K562 (cell line): Measurements from ENCODE around the gene PTGR1. TPM values are rescaled to one million over a fixed set of nuclear protein-coding genes. Genes with fewer than 3 reads are reported as not detected.

Experiments
- ATF2 ChIP-seq: sonication (generic); formaldehyde crosslinking; IDR thresholded peaks from 2 replicates; pipeline ENCODE4 v1.8.1; 2022; ENCODE audit warnings: missing genetic modification reagents
- DMBX1 ChIP-seq: fragments of 250-450 bp; sonication (Bioruptor Pico); IDR thresholded peaks from 2 replicates; pipeline ENCODE4 v1.8.0; 2022; ENCODE audit warnings: inconsistent platforms, mild to moderate bottlenecking, moderate library complexity, borderline replicate concordance
- E2F4 ChIP-seq: sonication (generic); formaldehyde crosslinking; IDR thresholded peaks from 2 replicates; pipeline ENCODE4 v1.8.0; 2022; ENCODE audit warnings: mild to moderate bottlenecking, low read depth, missing genetic modification reagents
- ELF2 ChIP-seq: fragments of 250-450 bp; sonication (Bioruptor Pico); IDR thresholded peaks from 2 replicates; pipeline ENCODE4 v1.5.0; 2021; ENCODE audit warnings: mild to moderate bottlenecking
- ESRRA ChIP-seq: fragments of 450-650 bp; IDR thresholded peaks from 2 replicates; pipeline ENCODE4 v1.6.1; 2014; ENCODE audit warnings: low read depth, mild to moderate bottlenecking, moderate library complexity, borderline replicate concordance
- FOS ChIP-seq: IDR thresholded peaks from 3 replicates; pipeline ENCODE4 v1.6.1; 2011; ENCODE audit not compliant: insufficient read length; ENCODE audit errors: extremely low read depth
- FOXK2 ChIP-seq, 2 experiments: fragments of 450-650 bp; IDR thresholded peaks in 1 of 2; conservative IDR thresholded peaks in 1 of 2; 2 replicates each; pipeline ENCODE4 v1.6.1; 2016; ENCODE audit warnings: low read depth in 2 of 2, mild to moderate bottlenecking in 1 of 2
- FOXP1 ChIP-seq: sonication (generic); formaldehyde crosslinking; IDR thresholded peaks from 2 replicates; pipeline ENCODE4 v1.8.0; 2022; ENCODE audit warnings: mild to moderate bottlenecking, missing genetic modification reagents
- KLF10 ChIP-seq: fragments of 250-450 bp; sonication (Bioruptor Pico); IDR thresholded peaks from 2 replicates; pipeline ENCODE4 v1.6.1; 2021; ENCODE audit warnings: matching md5 sums
- OTX1 ChIP-seq: fragments of 450-650 bp; formaldehyde crosslinking; IDR thresholded peaks from 2 replicates; pipeline ENCODE4 v1.4.0; 2022; ENCODE audit warnings: mild to moderate bottlenecking
- RBM25 ChIP-seq: fragments of 200-400 bp; formaldehyde crosslinking; IDR thresholded peaks from 2 replicates; pipeline ENCODE4 v1.6.1; 2018; ENCODE audit warnings: low read length, low read depth, moderate library complexity; ENCODE audit not compliant: severe bottlenecking
- TCFL5 ChIP-seq: fragments of 250-450 bp; sonication (Bioruptor Pico); conservative IDR thresholded peaks from 2 replicates; pipeline ENCODE4 v1.6.1; 2021; ENCODE audit warnings: mild to moderate bottlenecking, moderate library complexity, matching md5 sums
- XRCC5 ChIP-seq: fragments of 200-400 bp; formaldehyde crosslinking; IDR thresholded peaks from 2 replicates; pipeline ENCODE4 v1.6.1; 2017; ENCODE audit warnings: low read depth, mild to moderate bottlenecking, low read length
- ZKSCAN3 ChIP-seq: fragments of 250-450 bp; sonication (Bioruptor Pico); IDR thresholded peaks from 2 replicates; pipeline ENCODE4 v1.4.0; 2020
- ZNF217 ChIP-seq: sonication (generic); formaldehyde crosslinking; IDR thresholded peaks from 2 replicates; pipeline ENCODE4 v1.8.0; 2022; ENCODE audit warnings: mild to moderate bottlenecking, missing genetic modification reagents
- ZNF3 ChIP-seq: fragments of 250-450 bp; sonication (Bioruptor Pico); IDR thresholded peaks from 2 replicates; pipeline ENCODE4 v1.5.0; 2021; ENCODE audit warnings: mild to moderate bottlenecking, moderate library complexity
- polyA plus RNA-seq, 8 experiments: library from polyadenylated mRNA; depleted of rRNA in 4 of 8; stranded (reverse) in 5 of 8; unstranded in 3 of 8; fragments of >200 nt; fragmentation: Nextera tagmentation in 2 of 8; fragmentation: Illumina TruSeq in 1 of 8; extraction: Ambion mirVana in 2 of 8; extraction: Trizol in 1 of 8; gene quantifications; 2 replicates each; pipeline versions ENCODE4 v1.2.1 to v1.2.3, GENCODE V29; 2011 to 2014; ENCODE audit warnings: inconsistent platforms in 1 of 8, missing spikeins in 1 of 8
- total RNA-seq, 7 experiments: library from RNA; depleted of rRNA in 6 of 7; stranded (reverse); fragments of >200 nt in 6 of 7; fragmentation: Illumina TruSeq in 2 of 7; extraction: Trizol in 2 of 7; gene quantifications; 2 replicates each; pipeline versions ENCODE4 v1.2.1 to v1.2.3, GENCODE V29; 2011 to 2021; ENCODE audit warnings: low replicate concordance in 1 of 7
- TF ChIP-seq, protein P1 (sequence below): fragments of 450-650 bp; formaldehyde crosslinking; conservative IDR thresholded peaks from 2 replicates; pipeline ENCODE4 v1.4.0; 2022; ENCODE audit warnings: mild to moderate bottlenecking, missing genetic modification characterization
- TF ChIP-seq, protein P2 (sequence below): sonication (generic); formaldehyde crosslinking; IDR thresholded peaks from 2 replicates; pipeline ENCODE4 v1.8.1; 2023; ENCODE audit warnings: mild to moderate bottlenecking, missing genetic modification reagents, moderate library complexity
- TF ChIP-seq, protein P3 (sequence below), 2 experiments: fragments of 450-650 bp; IDR thresholded peaks; 2 replicates each; pipeline ENCODE4 v1.6.1; 2018; ENCODE audit warnings: mild to moderate bottlenecking in 2 of 2, low read depth in 1 of 2; ENCODE audit not compliant: partially characterized antibody in 2 of 2

PTGR1 gene
- total and polyA plus RNA-seq, 9 of the 15 experiments (the other 6 are each of a cell fraction or from before 2014, with no cell fraction given), result 0.22 TPM; not detected in 8

GRCh38 chr9:111631214-111631971, 31.9 kb upstream of the PTGR1 start, which contains the start of gene DNAJC25 (continued):
- TF ChIP-seq, protein P1, sequence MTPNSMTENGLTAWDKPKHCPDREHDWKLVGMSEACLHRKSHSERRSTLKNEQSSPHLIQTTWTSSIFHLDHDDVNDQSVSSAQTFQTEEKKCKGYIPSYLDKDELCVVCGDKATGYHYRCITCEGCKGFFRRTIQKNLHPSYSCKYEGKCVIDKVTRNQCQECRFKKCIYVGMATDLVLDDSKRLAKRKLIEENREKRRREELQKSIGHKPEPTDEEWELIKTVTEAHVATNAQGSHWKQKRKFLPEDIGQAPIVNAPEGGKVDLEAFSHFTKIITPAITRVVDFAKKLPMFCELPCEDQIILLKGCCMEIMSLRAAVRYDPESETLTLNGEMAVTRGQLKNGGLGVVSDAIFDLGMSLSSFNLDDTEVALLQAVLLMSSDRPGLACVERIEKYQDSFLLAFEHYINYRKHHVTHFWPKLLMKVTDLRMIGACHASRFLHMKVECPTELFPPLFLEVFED (CRISPR knock-in tag), result no peak
- no peak for TF ChIP-seq E2F4 (CRISPR knock-in tag)
- no peak for TF ChIP-seq ZKSCAN3
- no peak for TF ChIP-seq TCFL5
- TF ChIP-seq OTX1 (CRISPR knock-in tag), result no peak
- peak; percentile 2; the same call in 1 of the 2 replicates for TF ChIP-seq XRCC5
- TF ChIP-seq RBM25, result no peak
- TF ChIP-seq ATF2 (CRISPR knock-in tag), result no peak
- TF ChIP-seq ZNF217 (CRISPR knock-in tag), result no peak
- TF ChIP-seq FOS, result no peak
- TF ChIP-seq FOXP1 (CRISPR knock-in tag), result peak; percentile 91; the same call in 1 of the 2 replicates
- no peak for TF ChIP-seq ELF2 (CRISPR knock-in tag)
- 0 out of 2 replicates have a peak, but pooled peaks have one; percentile 44 for TF ChIP-seq ESRRA
- TF ChIP-seq DMBX1 (CRISPR knock-in tag), result no peak
- TF ChIP-seq KLF10 (CRISPR knock-in tag), result no peak
- TF ChIP-seq ZNF3, result no peak
- TF ChIP-seq, protein P2, sequence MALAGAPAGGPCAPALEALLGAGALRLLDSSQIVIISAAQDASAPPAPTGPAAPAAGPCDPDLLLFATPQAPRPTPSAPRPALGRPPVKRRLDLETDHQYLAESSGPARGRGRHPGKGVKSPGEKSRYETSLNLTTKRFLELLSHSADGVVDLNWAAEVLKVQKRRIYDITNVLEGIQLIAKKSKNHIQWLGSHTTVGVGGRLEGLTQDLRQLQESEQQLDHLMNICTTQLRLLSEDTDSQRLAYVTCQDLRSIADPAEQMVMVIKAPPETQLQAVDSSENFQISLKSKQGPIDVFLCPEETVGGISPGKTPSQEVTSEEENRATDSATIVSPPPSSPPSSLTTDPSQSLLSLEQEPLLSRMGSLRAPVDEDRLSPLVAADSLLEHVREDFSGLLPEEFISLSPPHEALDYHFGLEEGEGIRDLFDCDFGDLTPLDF (CRISPR knock-in tag), result no peak
- TF ChIP-seq, protein P3, sequence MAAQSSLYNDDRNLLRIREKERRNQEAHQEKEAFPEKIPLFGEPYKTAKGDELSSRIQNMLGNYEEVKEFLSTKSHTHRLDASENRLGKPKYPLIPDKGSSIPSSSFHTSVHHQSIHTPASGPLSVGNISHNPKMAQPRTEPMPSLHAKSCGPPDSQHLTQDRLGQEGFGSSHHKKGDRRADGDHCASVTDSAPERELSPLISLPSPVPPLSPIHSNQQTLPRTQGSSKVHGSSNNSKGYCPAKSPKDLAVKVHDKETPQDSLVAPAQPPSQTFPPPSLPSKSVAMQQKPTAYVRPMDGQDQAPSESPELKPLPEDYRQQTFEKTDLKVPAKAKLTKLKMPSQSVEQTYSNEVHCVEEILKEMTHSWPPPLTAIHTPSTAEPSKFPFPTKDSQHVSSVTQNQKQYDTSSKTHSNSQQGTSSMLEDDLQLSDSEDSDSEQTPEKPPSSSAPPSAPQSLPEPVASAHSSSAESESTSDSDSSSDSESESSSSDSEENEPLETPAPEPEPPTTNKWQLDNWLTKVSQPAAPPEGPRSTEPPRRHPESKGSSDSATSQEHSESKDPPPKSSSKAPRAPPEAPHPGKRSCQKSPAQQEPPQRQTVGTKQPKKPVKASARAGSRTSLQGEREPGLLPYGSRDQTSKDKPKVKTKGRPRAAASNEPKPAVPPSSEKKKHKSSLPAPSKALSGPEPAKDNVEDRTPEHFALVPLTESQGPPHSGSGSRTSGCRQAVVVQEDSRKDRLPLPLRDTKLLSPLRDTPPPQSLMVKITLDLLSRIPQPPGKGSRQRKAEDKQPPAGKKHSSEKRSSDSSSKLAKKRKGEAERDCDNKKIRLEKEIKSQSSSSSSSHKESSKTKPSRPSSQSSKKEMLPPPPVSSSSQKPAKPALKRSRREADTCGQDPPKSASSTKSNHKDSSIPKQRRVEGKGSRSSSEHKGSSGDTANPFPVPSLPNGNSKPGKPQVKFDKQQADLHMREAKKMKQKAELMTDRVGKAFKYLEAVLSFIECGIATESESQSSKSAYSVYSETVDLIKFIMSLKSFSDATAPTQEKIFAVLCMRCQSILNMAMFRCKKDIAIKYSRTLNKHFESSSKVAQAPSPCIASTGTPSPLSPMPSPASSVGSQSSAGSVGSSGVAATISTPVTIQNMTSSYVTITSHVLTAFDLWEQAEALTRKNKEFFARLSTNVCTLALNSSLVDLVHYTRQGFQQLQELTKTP (IDR thresholded peaks at IDR 0.05; ENCODE audit: low read depth in 1 of 2, partially characterized antibody in 2 of 2), result no peak
- TF ChIP-seq FOXK2 (conservative IDR thresholded peaks at IDR 0.05 in 1 of 2, IDR thresholded peaks at IDR 0.05 in 1 of 2; ENCODE audit: low read depth in 2 of 2), result no peak; a peak in 1 of 4 replicates
